Nephron (organoid): Measurements from ENCODE around the gene GPSM3.
A peak's percentile ranks its signal among the peaks of the same experiment; 100 is the strongest.
"Not testable (repeated sequence)": the region's sequence is repeated elsewhere in the genome, so short reads cannot be mapped to it uniquely, and the experiment has no call there.

Experiments used
- H3K27ac Mint-ChIP-seq, 3 experiments: 2 replicates each; pipeline ENCODE4 v1.8.0; 2020; ENCODE audit warnings: mixed read lengths in 3 of 3, mild to moderate bottlenecking in 2 of 3, moderate library complexity in 1 of 3
- H3K27me3 Mint-ChIP-seq: 2 replicates; pipeline ENCODE4 v1.8.0; 2021; ENCODE audit warnings: low read depth, mild to moderate bottlenecking, moderate library complexity, mixed read lengths
- H3K36me3 Mint-ChIP-seq: 2 replicates; pipeline ENCODE4 v1.8.0; 2020; ENCODE audit warnings: low read depth, mixed read lengths
- H3K4me1 Mint-ChIP-seq: 2 replicates; pipeline ENCODE4 v1.8.0; 2020; ENCODE audit warnings: mixed read lengths
- H3K4me3 Mint-ChIP-seq, 3 experiments: 2 replicates each; pipeline ENCODE4 v1.8.0; 2020; ENCODE audit warnings: mild to moderate bottlenecking in 3 of 3, mixed read lengths in 3 of 3, moderate library complexity in 2 of 3
- H3K9me3 Mint-ChIP-seq: 2 replicates; pipeline ENCODE4 v1.8.0; 2020; ENCODE audit warnings: mixed read lengths
- CTCF ChIP-seq, 3 experiments: fragments of 200-600 bp; sonication (generic); IDR thresholded peaks; one replicate each; pipeline ENCODE4 v1.5.0; 2021; ENCODE audit warnings: antibody characterized with exemption in 3 of 3; ENCODE audit not compliant: unreplicated experiment in 3 of 3

Gene GPSM3

GRCh38 chr6:32149092-32149755, 43.2 kb downstream of the GPSM3 start:
- Mint-ChIP-seq H3K4me1 (peaks cover 43% of the 10 kb centered on the region), H3K27ac (no peak overlapping the region), H3K27me3 (peaks cover 18% of the 10 kb centered on the region), H3K9me3 (no peaks in the 10 kb centered on the region), H3K36me3 (peaks cover 6% of the 10 kb centered on the region), H3K4me3 (peak overlapping the region in 2 of 3 experiments; percentile 3 to 28)
- TF ChIP-seq CTCF (IDR thresholded peaks at IDR 0.05; ENCODE audit: unreplicated experiment in 3 of 3) = no peak

GRCh38 chr6:32148289-32149091, 44.0 kb downstream of the GPSM3 start:
- H3K36me3 Mint-ChIP-seq = peaks cover 6% of the 10 kb centered on the region
- no peaks in the 10 kb centered on the region for H3K9me3 Mint-ChIP-seq
- no peak overlapping the region for H3K27ac Mint-ChIP-seq
- peaks cover 18% of the 10 kb centered on the region for H3K27me3 Mint-ChIP-seq
- peak overlapping the region; percentile 3 to 42 (median 28) for H3K4me3 Mint-ChIP-seq
- peaks cover 38% of the 10 kb centered on the region for H3K4me1 Mint-ChIP-seq
- no peak for TF ChIP-seq CTCF (IDR thresholded peaks at IDR 0.05; ENCODE audit: unreplicated experiment in 3 of 3)

GRCh38 chr6:32147401-32148132, 44.9 kb downstream of the GPSM3 start:
- Mint-ChIP-seq H3K36me3 (peaks cover 6% of the 10 kb centered on the region), H3K4me1 (peaks cover 30% of the 10 kb centered on the region), H3K9me3 (no peaks in the 10 kb centered on the region), H3K27ac (no peak overlapping the region), H3K4me3 (no peak overlapping the region), H3K27me3 (peaks cover 18% of the 10 kb centered on the region)
- no peak for TF ChIP-seq CTCF (IDR thresholded peaks at IDR 0.05; ENCODE audit: unreplicated experiment in 3 of 3)

GRCh38 chr6:32146687-32147086, 45.8 kb downstream of the GPSM3 start:
- no peaks in the 10 kb centered on the region for H3K9me3 Mint-ChIP-seq
- peak overlapping the region in 2 of 3 experiments; percentile 11 to 38 for H3K27ac Mint-ChIP-seq
- peaks cover 23% of the 10 kb centered on the region for H3K4me1 Mint-ChIP-seq
- peaks cover 12% of the 10 kb centered on the region for H3K27me3 Mint-ChIP-seq
- H3K36me3 Mint-ChIP-seq = peaks cover 6% of the 10 kb centered on the region
- H3K4me3 Mint-ChIP-seq = peak overlapping the region in 2 of 3 experiments; percentile 0 to 38
- no peak for TF ChIP-seq CTCF (IDR thresholded peaks at IDR 0.05; ENCODE audit: unreplicated experiment in 3 of 3)

GRCh38 chr6:32146287-32146686, 46.2 kb downstream of the GPSM3 start:
- H3K9me3 Mint-ChIP-seq = no peaks in the 10 kb centered on the region
- peak overlapping the region in 2 of 3 experiments; percentile 0 to 38 for H3K4me3 Mint-ChIP-seq
- peak overlapping the region in 2 of 3 experiments; percentile 11 to 38 for H3K27ac Mint-ChIP-seq
- peaks cover 19% of the 10 kb centered on the region for H3K4me1 Mint-ChIP-seq
- peaks cover 11% of the 10 kb centered on the region for H3K27me3 Mint-ChIP-seq
- TF ChIP-seq CTCF (IDR thresholded peaks at IDR 0.05; ENCODE audit: unreplicated experiment in 3 of 3) = no peak
- peaks cover 6% of the 10 kb centered on the region for H3K36me3 Mint-ChIP-seq

GRCh38 chr6:32144238-32144637, 48.2 kb downstream of the GPSM3 start:
- not testable (repeated sequence) for H3K27me3 Mint-ChIP-seq, H3K4me3 Mint-ChIP-seq, H3K27ac Mint-ChIP-seq, H3K36me3 Mint-ChIP-seq, H3K9me3 Mint-ChIP-seq
- H3K4me1 Mint-ChIP-seq = peaks cover 11% of the 10 kb centered on the region
